K562 (cell line): ENCODE results near the gene KIAA0513. TPM values are rescaled to one million over a fixed set of nuclear protein-coding genes. Genes with fewer than 3 reads are reported as not detected.

Experiments
- ATAC-seq: fragments of 200-7000 bp; cut with Tn5 transposase; 3 replicates; pipeline ENCODE4 v1.9.1; 2020; ENCODE audit warnings: moderate library complexity
- BruUV-seq: library from RNA; stranded (reverse); fragments of 400-500 nt; replicated peaks from 2 replicates; lab custom pipeline; 2021; lab: Mats Ljungman, UMichigan
- CTCF ChIA-PET: fragments of 300-600 bp; formaldehyde crosslinking; extraction: SDS; loops from one replicate; lab custom pipeline; 2021; ENCODE audit warnings: low intra/inter-chr PET ratio; lab: Yijun Ruan, JAX
- POLR2A ChIA-PET: fragments of 300-600, 350-650 bp; sonication (Branson Sonifier 250); formaldehyde crosslinking; extraction: SDS; loops from one replicate; lab custom pipeline; 2021; ENCODE audit warnings: antibody characterized with exemption, inconsistent platforms; lab: Yijun Ruan, JAX
- DNase-seq, 4 experiments: peaks; one replicate each; pipeline versions ENCODE4 v3.0.0 to v3.0.0-alpha.2; 2011 to 2018; ENCODE audit warnings: low spot score in 3 of 4, mixed read lengths in 3 of 4; ENCODE audit errors: extremely low read depth in 1 of 4
- FAIRE-seq: peaks from 2 replicates; lab custom pipeline; 2011; peaks lifted over from hg19 to GRCh38; lab: Jason Lieb, UNC
- H2AFZ ChIP-seq: 2 replicates; pipeline ENCODE4 v1.6.0; 2011; ENCODE audit warnings: low read depth, low read length, control low read depth, inconsistent platforms
- H3K27ac ChIP-seq: fragments of 200-600 bp; 3 replicates; pipeline ENCODE4 v1.8.0; 2011; ENCODE audit warnings: low read depth, mild to moderate bottlenecking, control low read depth, inconsistent platforms, low read length, moderate library complexity, mixed read lengths; ENCODE audit errors: extremely low read depth
- H3K27me3 ChIP-seq, 2 experiments: fragments of 300-600 bp in 1 of 2; 2 replicates in 1 of 2; 3 replicates in 1 of 2; pipeline versions ENCODE4 v1.6.0 to v1.8.0; 2011; ENCODE audit warnings: inconsistent platforms in 2 of 2, low read length in 2 of 2, mild to moderate bottlenecking in 1 of 2, mixed read lengths in 1 of 2, moderate library complexity in 1 of 2; ENCODE audit not compliant: control insufficient read depth in 2 of 2, insufficient read depth in 2 of 2
- H3K36me3 ChIP-seq: fragments of 300-600 bp; 3 replicates; pipeline ENCODE4 v1.8.0; 2011; ENCODE audit warnings: mild to moderate bottlenecking, low read length, inconsistent platforms; ENCODE audit not compliant: control insufficient read depth, insufficient read depth
- H3K4me1 ChIP-seq, 2 experiments: fragments of 200-600 bp in 1 of 2; replicated peaks in 1 of 2; 2 replicates in 1 of 2; 3 replicates in 1 of 2; pipeline versions ENCODE4 v1.5.1 to v1.8.0; 2011; ENCODE audit warnings: inconsistent platforms in 2 of 2, low read length in 2 of 2, mild to moderate bottlenecking in 1 of 2, mixed read lengths in 1 of 2, moderate library complexity in 1 of 2; ENCODE audit not compliant: control insufficient read depth in 2 of 2, insufficient read depth in 2 of 2
- H3K4me2 ChIP-seq: 2 replicates; pipeline ENCODE4 v1.6.1; 2011; ENCODE audit warnings: low read length, control low read depth, inconsistent platforms, mixed read lengths; ENCODE audit not compliant: insufficient read depth
- H3K4me3 ChIP-seq: fragments of 200-600 bp; sonication (generic), shearing (Covaris generic); 2 replicates; pipeline ENCODE4 v1.5.1; 2016; ENCODE audit warnings: control low read depth, inconsistent platforms
- H3K79me2 ChIP-seq: fragments of 200-600 bp; 3 replicates; pipeline ENCODE4 v1.8.0; 2011; ENCODE audit warnings: low read length, inconsistent platforms; ENCODE audit not compliant: control insufficient read depth, insufficient read depth
- H3K9ac ChIP-seq, 2 experiments: 2 replicates each; pipeline versions ENCODE4 v1.6.0 to v1.6.1; 2011; ENCODE audit warnings: low read depth in 2 of 2, low read length in 2 of 2, control low read depth in 1 of 2, inconsistent platforms in 1 of 2, mild to moderate bottlenecking in 1 of 2, mixed read lengths in 1 of 2; ENCODE audit not compliant: insufficient read depth in 1 of 2
- H3K9me1 ChIP-seq: one replicate; pipeline ENCODE4 v1.6.0; 2011; ENCODE audit warnings: inconsistent platforms, mild to moderate bottlenecking, low read length, moderate library complexity; ENCODE audit not compliant: control insufficient read depth, insufficient read depth
- H3K9me3 ChIP-seq: replicated peaks from 2 replicates; pipeline ENCODE4 v1.5.1; 2011; ENCODE audit warnings: low read depth, low read length, inconsistent platforms; ENCODE audit not compliant: control insufficient read depth, insufficient read depth
- H4K20me1 ChIP-seq: replicated peaks from 2 replicates; pipeline ENCODE4 v1.6.1; 2011; ENCODE audit warnings: low read length, inconsistent platforms, mixed read lengths; ENCODE audit not compliant: control insufficient read depth, insufficient read depth
- FOXA3 ChIP-seq, 2 experiments: fragments of 450-650 bp in 1 of 2; sonication (generic) in 1 of 2; formaldehyde crosslinking; IDR thresholded peaks in 1 of 2; conservative IDR thresholded peaks in 1 of 2; 2 replicates each; pipeline versions ENCODE4 v1.4.0 to v1.8.0; 2020 to 2022; ENCODE audit warnings: mild to moderate bottlenecking in 2 of 2, missing genetic modification reagents in 1 of 2
- FOXP1 ChIP-seq: sonication (generic); formaldehyde crosslinking; IDR thresholded peaks from 2 replicates; pipeline ENCODE4 v1.8.0; 2022; ENCODE audit warnings: mild to moderate bottlenecking, missing genetic modification reagents
- MECOM ChIP-seq: fragments of 250-450 bp; sonication (Bioruptor Pico); IDR thresholded peaks from 2 replicates; pipeline ENCODE4 v1.8.0; 2022; ENCODE audit warnings: inconsistent platforms
- MTF1 ChIP-seq: fragments of 250-450 bp; sonication (Bioruptor Pico); IDR thresholded peaks from 2 replicates; pipeline ENCODE4 v1.9.0; 2021; ENCODE audit warnings: moderate library complexity, mild to moderate bottlenecking, inconsistent platforms, borderline replicate concordance
- POLR2G ChIP-seq: fragments of 200-400 bp; formaldehyde crosslinking; IDR thresholded peaks from 2 replicates; pipeline ENCODE4 v1.6.1; 2017; ENCODE audit warnings: low read depth, mild to moderate bottlenecking, antibody characterized with exemption, low read length, moderate library complexity
- RFX7 ChIP-seq: fragments of 250-450 bp; sonication (Bioruptor Pico); IDR thresholded peaks from 2 replicates; pipeline ENCODE4 v1.5.1; 2021; ENCODE audit warnings: mild to moderate bottlenecking
- RUNX1 ChIP-seq: sonication (generic); IDR thresholded peaks from 2 replicates; pipeline ENCODE4 v1.6.1; 2016; ENCODE audit warnings: antibody characterized with exemption, low read depth
- SAFB ChIP-seq: fragments of 200-400 bp; formaldehyde crosslinking; IDR thresholded peaks from 2 replicates; pipeline ENCODE4 v1.6.1; 2017; ENCODE audit warnings: low read depth, low read length, borderline replicate concordance
- USF1 ChIP-seq: sonication (generic); formaldehyde crosslinking; IDR thresholded peaks from 2 replicates; pipeline ENCODE4 v1.9.0; 2022; ENCODE audit warnings: mild to moderate bottlenecking, missing genetic modification reagents
- ZNF384 ChIP-seq: IDR thresholded peaks from 2 replicates; pipeline ENCODE4 v1.6.1; 2012; ENCODE audit warnings: low read depth, low read length, improper control_type of control experiment
- WGBS: fragments of 100-300 bp; shearing (Covaris generic); methylation state at CpG from one replicate; pipeline ENCODE4 v1.1.6; 2016; ENCODE audit warnings: low coverage, mixed read lengths; ENCODE audit not compliant: insufficient coverage; ENCODE audit errors: missing lambda C conversion rate; 5-methylcytosine and 5-hydroxymethylcytosine counted together
- in situ Hi-C: fragments of 300-500 bp; cut with MboI; formaldehyde crosslinking; loops from 4 replicates; pipeline ENCODE4 v1.15.0; 2018; ENCODE audit warnings: inconsistent platforms, mixed read lengths
- intact Hi-C: fragments of 100-400 bp; cut with micrococcal nuclease; formaldehyde crosslinking; loops from 2 replicates; pipeline ENCODE4 v1.14.2; 2022
- polyA plus RNA-seq, 8 experiments: library from polyadenylated mRNA; depleted of rRNA in 4 of 8; stranded (reverse) in 5 of 8; unstranded in 3 of 8; fragments of >200 nt; fragmentation: Nextera tagmentation in 2 of 8; fragmentation: Illumina TruSeq in 1 of 8; extraction: Ambion mirVana in 2 of 8; extraction: Trizol in 1 of 8; gene quantifications; 2 replicates each; pipeline versions ENCODE4 v1.2.1 to v1.2.3, GENCODE V29; 2011 to 2014; ENCODE audit warnings: inconsistent platforms in 1 of 8, missing spikeins in 1 of 8
- total RNA-seq, 7 experiments: library from RNA; depleted of rRNA in 6 of 7; stranded (reverse); fragments of >200 nt in 6 of 7; fragmentation: Illumina TruSeq in 2 of 7; extraction: Trizol in 2 of 7; gene quantifications; 2 replicates each; pipeline versions ENCODE4 v1.2.1 to v1.2.3, GENCODE V29; 2011 to 2021; ENCODE audit warnings: low replicate concordance in 1 of 7
- TF ChIP-seq, protein P1 (sequence below): sonication (generic); formaldehyde crosslinking; IDR thresholded peaks from 2 replicates; pipeline ENCODE4 v1.9.0; 2022; ENCODE audit warnings: mild to moderate bottlenecking, missing genetic modification reagents
- TF ChIP-seq, protein P2 (sequence below): fragments of 450-650 bp; IDR thresholded peaks from 2 replicates; pipeline ENCODE4 v1.6.1; 2016; ENCODE audit warnings: missing biosample characterization, missing genetic modification characterization
- TF ChIP-seq, protein P3 (sequence below): IDR thresholded peaks from 3 replicates; pipeline ENCODE4 v1.6.1; 2011; ENCODE audit warnings: borderline replicate concordance, mild to moderate bottlenecking; ENCODE audit not compliant: insufficient read length, insufficient read depth

Gene KIAA0513
- total and polyA plus RNA-seq, 9 of the 15 experiments (the other 6 are each of a cell fraction or from before 2014, with no cell fraction given) = 0.18 to 13.7 (median 10.2) TPM

- POLR2A ChIA-PET = interaction anchor here (1.0 to 1.7 kb wide), 3 partner anchors 9 to 19 kb away, joined by 3 to 4 read pairs (median 3); no protein-coding TSS in a partner anchor
- no peak for TF ChIP-seq MECOM (CRISPR knock-in tag)
- TF ChIP-seq POLR2G = peak; percentile 46; the same call in 1 of the 2 replicates
- no peak for TF ChIP-seq ZNF384
- TF ChIP-seq, protein P1, sequence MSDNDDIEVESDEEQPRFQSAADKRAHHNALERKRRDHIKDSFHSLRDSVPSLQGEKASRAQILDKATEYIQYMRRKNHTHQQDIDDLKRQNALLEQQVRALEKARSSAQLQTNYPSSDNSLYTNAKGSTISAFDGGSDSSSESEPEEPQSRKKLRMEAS (CRISPR knock-in tag) = peak; percentile 25
- TF ChIP-seq RUNX1 = no peak
- TF ChIP-seq, protein P2, sequence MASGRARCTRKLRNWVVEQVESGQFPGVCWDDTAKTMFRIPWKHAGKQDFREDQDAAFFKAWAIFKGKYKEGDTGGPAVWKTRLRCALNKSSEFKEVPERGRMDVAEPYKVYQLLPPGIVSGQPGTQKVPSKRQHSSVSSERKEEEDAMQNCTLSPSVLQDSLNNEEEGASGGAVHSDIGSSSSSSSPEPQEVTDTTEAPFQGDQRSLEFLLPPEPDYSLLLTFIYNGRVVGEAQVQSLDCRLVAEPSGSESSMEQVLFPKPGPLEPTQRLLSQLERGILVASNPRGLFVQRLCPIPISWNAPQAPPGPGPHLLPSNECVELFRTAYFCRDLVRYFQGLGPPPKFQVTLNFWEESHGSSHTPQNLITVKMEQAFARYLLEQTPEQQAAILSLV (tag) = no peak
- TF ChIP-seq FOXA3 (CRISPR knock-in tag; conservative IDR thresholded peaks at IDR 0.05 in 1 of 2, IDR thresholded peaks at IDR 0.05 in 1 of 2) = 0 out of 4 replicates have a peak, but pooled peaks of 1 of the 2 experiments have one; percentile 25
- TF ChIP-seq, protein P3, sequence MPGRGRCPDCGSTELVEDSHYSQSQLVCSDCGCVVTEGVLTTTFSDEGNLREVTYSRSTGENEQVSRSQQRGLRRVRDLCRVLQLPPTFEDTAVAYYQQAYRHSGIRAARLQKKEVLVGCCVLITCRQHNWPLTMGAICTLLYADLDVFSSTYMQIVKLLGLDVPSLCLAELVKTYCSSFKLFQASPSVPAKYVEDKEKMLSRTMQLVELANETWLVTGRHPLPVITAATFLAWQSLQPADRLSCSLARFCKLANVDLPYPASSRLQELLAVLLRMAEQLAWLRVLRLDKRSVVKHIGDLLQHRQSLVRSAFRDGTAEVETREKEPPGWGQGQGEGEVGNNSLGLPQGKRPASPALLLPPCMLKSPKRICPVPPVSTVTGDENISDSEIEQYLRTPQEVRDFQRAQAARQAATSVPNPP = no peak
- TF ChIP-seq RFX7 = no peak
- TF ChIP-seq SAFB = no peak
- no peak for TF ChIP-seq MTF1 (CRISPR knock-in tag)
- TF ChIP-seq FOXP1 (CRISPR knock-in tag) = 0 out of 2 replicates have a peak, but pooled peaks have one; percentile 31
- peak; percentile 46; the same call in 1 of the 2 replicates for TF ChIP-seq USF1 (CRISPR knock-in tag)
- intact Hi-C loops = loop anchor here (10.0 kb wide), 1 partner anchor 458 kb away; no protein-coding TSS in a partner anchor
- H3K36me3 ChIP-seq = peaks cover 19% of the 10 kb centered on the region; the same call in 1 of the 3 replicates
- WGBS = 61% methylated on average over 33 of the region's 33 CpGs
- no peaks in the 10 kb centered on the region for H3K9me1 ChIP-seq
- H3K27ac ChIP-seq = no peak overlapping the region
- H4K20me1 ChIP-seq = no peaks in the 10 kb centered on the region; the same call in 1 of the 2 replicates
- no peak overlapping the region for H3K4me3 ChIP-seq
- ATAC-seq (peak; percentile 10; the same call in 1 of the 3 replicates), DNase-seq (no peak), FAIRE-seq (peak; percentile 54)
- H3K4me2 ChIP-seq = no peak overlapping the region
- no peaks in the 10 kb centered on the region for H3K27me3 ChIP-seq
- CTCF ChIA-PET = no interaction called here
- peak overlapping the region in 1 of 2 experiments; percentile 49; a peak in 2 of 4 replicates for H3K9ac ChIP-seq
- no peak overlapping the region for H2AFZ ChIP-seq
- peaks cover 0 to 35% of the 10 kb centered on the region in 2 experiments; a peak in 2 of 5 replicates for H3K4me1 ChIP-seq
- no peaks in the 10 kb centered on the region for H3K79me2 ChIP-seq
- no TSS peak for BruUV-seq
- H3K9me3 ChIP-seq = no peaks in the 10 kb centered on the region
- in situ Hi-C loops = no loop called here
Measured at GRCh38 chr16:85082173-85083050, 54.8 kb downstream of the KIAA0513 start.
